Ishikawa (cell line): ENCODE data around the gene GPATCH1.

Experiments
- CEBPB ChIP-seq: IDR thresholded peaks from 2 replicates; pipeline ENCODE4 v1.6.1; 2012
- CREB1 ChIP-seq: IDR thresholded peaks from 2 replicates; pipeline ENCODE4 v1.6.1; 2012; ENCODE audit warnings: low read depth
- EGR1 ChIP-seq: IDR thresholded peaks from 2 replicates; pipeline ENCODE4 v1.6.1; 2012
- EP300 ChIP-seq: IDR thresholded peaks from 2 replicates; pipeline ENCODE4 v1.6.1; 2012; ENCODE audit warnings: borderline replicate concordance
- FOXM1 ChIP-seq: IDR thresholded peaks from 2 replicates; pipeline ENCODE4 v1.6.1; 2012; ENCODE audit warnings: low read depth, borderline replicate concordance
- MAX ChIP-seq: IDR thresholded peaks from 2 replicates; pipeline ENCODE4 v1.6.1; 2012
- NFIC ChIP-seq: IDR thresholded peaks from 2 replicates; pipeline ENCODE4 v1.6.1; 2012
- RAD21 ChIP-seq: IDR thresholded peaks from 2 replicates; pipeline ENCODE4 v1.6.1; 2012; ENCODE audit warnings: low read depth
- REST ChIP-seq: IDR thresholded peaks from 2 replicates; pipeline ENCODE4 v1.6.1; 2012; ENCODE audit warnings: low read depth, mild to moderate bottlenecking
- TAF1 ChIP-seq: IDR thresholded peaks from 2 replicates; pipeline ENCODE4 v1.6.1; 2012; ENCODE audit warnings: low read depth, mild to moderate bottlenecking
- TCF12 ChIP-seq: IDR thresholded peaks from 2 replicates; pipeline ENCODE4 v1.6.1; 2012; ENCODE audit warnings: low read depth
- TEAD4 ChIP-seq: IDR thresholded peaks from 2 replicates; pipeline ENCODE4 v1.6.1; 2012
- USF1 ChIP-seq: IDR thresholded peaks from 2 replicates; pipeline ENCODE4 v1.6.1; 2012
- YY1 ChIP-seq: IDR thresholded peaks from 2 replicates; pipeline ENCODE4 v1.6.1; 2012; ENCODE audit warnings: low read depth
- ZBTB7A ChIP-seq: IDR thresholded peaks from 2 replicates; pipeline ENCODE4 v1.6.1; 2012; ENCODE audit warnings: low read depth

GPATCH1 gene

GRCh38 chr19:33175156-33175782 lies 94.3 kb downstream of the GPATCH1 start:
- TF ChIP-seq FOXM1: no peak

- TF ChIP-seq NFIC: no peak
- no peak for TF ChIP-seq CREB1
- no peak for TF ChIP-seq RAD21
- peak; percentile 50; the same call in 1 of the 2 replicates for TF ChIP-seq ZBTB7A
These were observed 95.1 kb downstream of the GPATCH1 start for GRCh38 chr19:33175886-33176669.

GRCh38 chr19:33176670-33177416 lies 95.9 kb downstream of the GPATCH1 start:
- TF ChIP-seq FOXM1 (no peak), RAD21 (peak; percentile 4; the same call in 1 of the 2 replicates), NFIC (0 out of 2 replicates have a peak, but pooled peaks have one; percentile 8), YY1 (0 out of 2 replicates have a peak, but pooled peaks have one; percentile 52), MAX (peak; percentile 65), TEAD4 (peak; percentile 81), TCF12 (peak; percentile 6; the same call in 1 of the 2 replicates), REST (no peak), CREB1 (no peak), EGR1 (peak; percentile 96), EP300 (0 out of 2 replicates have a peak, but pooled peaks have one; percentile 9), ZBTB7A (peak; percentile 1; the same call in 1 of the 2 replicates), USF1 (no peak), CEBPB (peak; percentile 42; the same call in 1 of the 2 replicates), TAF1 (peak; percentile 86)

GRCh38 chr19:33177417-33177979 lies 96.5 kb downstream of the GPATCH1 start:
- TF ChIP-seq TCF12 (0 out of 2 replicates have a peak, but pooled peaks have one; percentile 14), EP300 (0 out of 2 replicates have a peak, but pooled peaks have one; percentile 1), REST (no peak), MAX (0 out of 2 replicates have a peak, but pooled peaks have one; percentile 44)
